GM21576 (cell line): ENCODE data around the gene CCDC93.

Source experiments
- ATAC-seq: cut with Tn5 transposase; IDR thresholded peaks from one replicate; pipeline ENCODE4 v1.9.1; 2021; ENCODE audit warnings: mild to moderate bottlenecking, moderate library complexity; ENCODE audit not compliant: unreplicated experiment

The CCDC93 gene

GRCh38 chr2:117921520-117921919 is 92.3 kb downstream of the CCDC93 start:
- ATAC-seq: no peak

GRCh38 chr2:117918608-117919007 is 95.3 kb downstream of the CCDC93 start:
- ATAC-seq: no peak

- no peak for ATAC-seq
Measured at GRCh38 chr2:117917223-117917917, 96.5 kb downstream of the CCDC93 start.

- ATAC-seq: no peak
Measured at GRCh38 chr2:117902933-117903332, 110.9 kb downstream of the CCDC93 start.

- ATAC-seq: no peak
Measured at GRCh38 chr2:117888897-117889296, 125.0 kb downstream of the CCDC93 start.

- no peak for ATAC-seq
Measured at GRCh38 chr2:117885308-117885707, 128.6 kb downstream of the CCDC93 start.

- no peak for ATAC-seq
Measured at GRCh38 chr2:117879003-117879402, 134.9 kb downstream of the CCDC93 start.

- no peak for ATAC-seq
Measured at GRCh38 chr2:117875786-117876185, 138.1 kb downstream of the CCDC93 start.
